ENCODE data around the gene ANKRD13A.
"Not testable (repeated sequence)": the region's sequence is repeated elsewhere in the genome, so short reads cannot be mapped to it uniquely, and the experiment has no call there.

The ANKRD13A gene

GRCh38 chr12:110047297-110047940, 48.2 kb downstream of the ANKRD13A start:
- no peak for DNase-seq (ENCODE audit: low read depth in 2 of 2, low spot score in 1 of 2)

- DNase-seq (ENCODE audit: low read depth in 2 of 2, low spot score in 1 of 2): peak; percentile 69 to 85
Measured at GRCh38 chr12:110048242-110049027, 49.2 kb downstream of the ANKRD13A start, which contains the start of gene C12orf76. Gene C12orf76 (minus strand): TSS chr12:110048522. CDS start chr12:110048495, 27 bp downstream.

GRCh38 chr12:110049034-110049433, 49.8 kb downstream of the ANKRD13A start:
- not testable (repeated sequence) for DNase-seq (ENCODE audit: low read depth in 2 of 2, low spot score in 1 of 2)

GRCh38 chr12:110049666-110050065, 50.4 kb downstream of the ANKRD13A start:
- not testable (repeated sequence) for DNase-seq (ENCODE audit: low read depth in 2 of 2, low spot score in 1 of 2)

- no peak for DNase-seq (ENCODE audit: low read depth in 2 of 2, low spot score in 1 of 2)
Measured at GRCh38 chr12:110050927-110051326, 51.7 kb downstream of the ANKRD13A start.

- DNase-seq (ENCODE audit: low read depth in 2 of 2, low spot score in 1 of 2): not testable (repeated sequence)
Measured at GRCh38 chr12:110055375-110056352, 56.4 kb downstream of the ANKRD13A start.

GRCh38 chr12:110056643-110057042, 57.4 kb downstream of the ANKRD13A start:
- DNase-seq (ENCODE audit: low read depth in 2 of 2, low spot score in 1 of 2): not testable (repeated sequence)

GRCh38 chr12:110058875-110059615, 59.8 kb downstream of the ANKRD13A start:
- no peak for DNase-seq (ENCODE audit: low read depth in 2 of 2, low spot score in 1 of 2)

GRCh38 chr12:110059651-110060000, 60.4 kb downstream of the ANKRD13A start:
- DNase-seq (ENCODE audit: low read depth in 2 of 2, low spot score in 1 of 2): no peak

- DNase-seq (ENCODE audit: low read depth in 2 of 2, low spot score in 1 of 2): no peak
Measured at GRCh38 chr12:110062241-110062640, 63.0 kb downstream of the ANKRD13A start.

- no peak for DNase-seq (ENCODE audit: low read depth in 2 of 2, low spot score in 1 of 2)
Measured at GRCh38 chr12:110065540-110065939, 66.3 kb downstream of the ANKRD13A start.

- no peak for DNase-seq (ENCODE audit: low read depth in 2 of 2, low spot score in 1 of 2)
Measured at GRCh38 chr12:110067531-110067930, 68.3 kb downstream of the ANKRD13A start.

GRCh38 chr12:110068115-110068514, 68.9 kb downstream of the ANKRD13A start:
- DNase-seq (ENCODE audit: low read depth in 2 of 2, low spot score in 1 of 2): not testable (repeated sequence)

GRCh38 chr12:110068654-110069053, 69.4 kb downstream of the ANKRD13A start:
- no peak for DNase-seq (ENCODE audit: low read depth in 2 of 2, low spot score in 1 of 2)

GRCh38 chr12:110071504-110071903, 72.3 kb downstream of the ANKRD13A start:
- no peak for DNase-seq (ENCODE audit: low read depth in 2 of 2, low spot score in 1 of 2)

GRCh38 chr12:110071967-110072366, 72.7 kb downstream of the ANKRD13A start:
- DNase-seq (ENCODE audit: low read depth in 2 of 2, low spot score in 1 of 2): no peak

- DNase-seq (ENCODE audit: low read depth in 2 of 2, low spot score in 1 of 2): not testable (repeated sequence)
Measured at GRCh38 chr12:110072636-110073035, 73.4 kb downstream of the ANKRD13A start.

- no peak for DNase-seq (ENCODE audit: low read depth in 2 of 2, low spot score in 1 of 2)
Measured at GRCh38 chr12:110073049-110073831, 74.0 kb downstream of the ANKRD13A start.

- no peak for DNase-seq (ENCODE audit: low read depth in 2 of 2, low spot score in 1 of 2)
Measured at GRCh38 chr12:110074089-110074488, 74.9 kb downstream of the ANKRD13A start.

- DNase-seq (ENCODE audit: low read depth in 2 of 2, low spot score in 1 of 2): no peak
Measured at GRCh38 chr12:110075880-110076279, 76.7 kb downstream of the ANKRD13A start.
